Measurements from ENCODE around the gene LGALS7.

Gene LGALS7

GRCh38 chr19:38727868-38728660, 45.3 kb downstream of the LGALS7 start:
- no peak for TF ChIP-seq CTCF (IDR thresholded peaks at IDR 0.05; ENCODE audit: extremely low read depth, insufficient read depth, missing control alignments)
- in situ Hi-C loops (cut with MboI; ENCODE audit: low pct_unique_long_range_greater_than_20kb, low sequenced_read_pairs, unreplicated experiment), result loop anchor here (25.0 kb wide), 1 partner anchor 184 kb away; the partner anchor contains the start of gene CCER2
- DNase-seq (ENCODE audit: low spot score), result no peak

GRCh38 chr19:38727306-38727867, 45.9 kb downstream of the LGALS7 start:
- no peak for TF ChIP-seq CTCF (IDR thresholded peaks at IDR 0.05; ENCODE audit: extremely low read depth, insufficient read depth, missing control alignments)
- in situ Hi-C loops (cut with MboI; ENCODE audit: low pct_unique_long_range_greater_than_20kb, low sequenced_read_pairs, unreplicated experiment), result loop anchor here (25.0 kb wide), 1 partner anchor 185 kb away; the partner anchor contains the start of gene CCER2

GRCh38 chr19:38726761-38727301, 46.5 kb downstream of the LGALS7 start:
- TF ChIP-seq CTCF (IDR thresholded peaks at IDR 0.05; ENCODE audit: extremely low read depth, insufficient read depth, missing control alignments), result no peak
- no peak for DNase-seq (ENCODE audit: low spot score)
- in situ Hi-C loops (cut with MboI; ENCODE audit: low pct_unique_long_range_greater_than_20kb, low sequenced_read_pairs, unreplicated experiment), result loop anchor here (25.0 kb wide), 1 partner anchor 185 kb away; the partner anchor contains the start of gene CCER2

More at GRCh38 chr19:38727306-38727867, 45.9 kb downstream of the LGALS7 start:
- DNase-seq (ENCODE audit: low spot score), result no peak

GRCh38 chr19:38726284-38726673, 47.0 kb downstream of the LGALS7 start:
- no peak for TF ChIP-seq CTCF (IDR thresholded peaks at IDR 0.05; ENCODE audit: extremely low read depth, insufficient read depth, missing control alignments)
- DNase-seq (ENCODE audit: low spot score), result no peak
- in situ Hi-C loops (cut with MboI; ENCODE audit: low pct_unique_long_range_greater_than_20kb, low sequenced_read_pairs, unreplicated experiment), result loop anchor here (25.0 kb wide), 1 partner anchor 186 kb away; the partner anchor contains the start of gene CCER2

- in situ Hi-C loops (cut with MboI; ENCODE audit: low pct_unique_long_range_greater_than_20kb, low sequenced_read_pairs, unreplicated experiment), result loop anchor here (25.0 kb wide), 1 partner anchor 187 kb away; the partner anchor contains the start of gene CCER2
- TF ChIP-seq CTCF (IDR thresholded peaks at IDR 0.05; ENCODE audit: extremely low read depth, insufficient read depth, missing control alignments), result no peak
- no peak for DNase-seq (ENCODE audit: low spot score)
These were observed 47.6 kb downstream of the LGALS7 start for GRCh38 chr19:38725469-38726283.

Data from GM13977 (cell line).